ENCODE results near the gene ZBTB20.
"Not testable (repeated sequence)": the region's sequence is repeated elsewhere in the genome, so short reads cannot be mapped to it uniquely, and the experiment has no call there.

ZBTB20 gene

GRCh38 chr3:114685161-114685560 is 461.9 kb downstream of the ZBTB20 start:
- Histone ChIP-seq H4K20me1 (ENCODE audit: insufficient read depth, low read length) (no peaks in the 10 kb centered on the region), H3K36me3 (ENCODE audit: insufficient read depth, low read length) (no peaks in the 10 kb centered on the region), H3K27ac (ENCODE audit: low read length) (no peak overlapping the region), H3K4me3 (ENCODE audit: low read depth in 1 of 2, low read length in 2 of 2) (no peak overlapping the region), H3K79me2 (ENCODE audit: insufficient read depth, low read length) (no peaks in the 10 kb centered on the region), H3K4me1 (ENCODE audit: insufficient read depth, low read length) (no peaks in the 10 kb centered on the region), H3K4me2 (ENCODE audit: insufficient read depth, low read length) (no peak overlapping the region), H3K9me3 (ENCODE audit: insufficient read depth, low read length, severe bottlenecking) (no peaks in the 10 kb centered on the region), H2AFZ (ENCODE audit: low read depth, low read length) (no peak overlapping the region), H3K27me3 (ENCODE audit: insufficient read depth, low read length, poor library complexity) (no peaks in the 10 kb centered on the region), H3K9ac (ENCODE audit: low read depth, low read length) (no peak overlapping the region)
- TF ChIP-seq, protein P1, sequence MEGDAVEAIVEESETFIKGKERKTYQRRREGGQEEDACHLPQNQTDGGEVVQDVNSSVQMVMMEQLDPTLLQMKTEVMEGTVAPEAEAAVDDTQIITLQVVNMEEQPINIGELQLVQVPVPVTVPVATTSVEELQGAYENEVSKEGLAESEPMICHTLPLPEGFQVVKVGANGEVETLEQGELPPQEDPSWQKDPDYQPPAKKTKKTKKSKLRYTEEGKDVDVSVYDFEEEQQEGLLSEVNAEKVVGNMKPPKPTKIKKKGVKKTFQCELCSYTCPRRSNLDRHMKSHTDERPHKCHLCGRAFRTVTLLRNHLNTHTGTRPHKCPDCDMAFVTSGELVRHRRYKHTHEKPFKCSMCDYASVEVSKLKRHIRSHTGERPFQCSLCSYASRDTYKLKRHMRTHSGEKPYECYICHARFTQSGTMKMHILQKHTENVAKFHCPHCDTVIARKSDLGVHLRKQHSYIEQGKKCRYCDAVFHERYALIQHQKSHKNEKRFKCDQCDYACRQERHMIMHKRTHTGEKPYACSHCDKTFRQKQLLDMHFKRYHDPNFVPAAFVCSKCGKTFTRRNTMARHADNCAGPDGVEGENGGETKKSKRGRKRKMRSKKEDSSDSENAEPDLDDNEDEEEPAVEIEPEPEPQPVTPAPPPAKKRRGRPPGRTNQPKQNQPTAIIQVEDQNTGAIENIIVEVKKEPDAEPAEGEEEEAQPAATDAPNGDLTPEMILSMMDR (IDR thresholded peaks at IDR 0.05; ENCODE audit: borderline replicate concordance, extremely low read depth, low read length, poor library complexity, severe bottlenecking): no peak
- no peak for TF ChIP-seq EZH2 (IDR thresholded peaks at IDR 0.05; ENCODE audit: borderline replicate concordance, low read depth, low read length, severe bottlenecking)
- DNase-seq: no peak
- ATAC-seq (ENCODE audit: insufficient read depth, low read depth): no peak

GRCh38 chr3:114680299-114680698 is 466.8 kb downstream of the ZBTB20 start:
- H2AFZ ChIP-seq (ENCODE audit: low read depth, low read length): no peak overlapping the region
- no peaks in the 10 kb centered on the region for H3K27me3 ChIP-seq (ENCODE audit: insufficient read depth, low read length, poor library complexity)
- no peak overlapping the region for H3K9ac ChIP-seq (ENCODE audit: low read depth, low read length)
- DNase-seq (no peak), ATAC-seq (ENCODE audit: insufficient read depth, low read depth) (no peak)
- H3K4me3 ChIP-seq (ENCODE audit: low read depth in 1 of 2, low read length in 2 of 2): no peak overlapping the region
- no peaks in the 10 kb centered on the region for H3K4me1 ChIP-seq (ENCODE audit: insufficient read depth, low read length)
- no peaks in the 10 kb centered on the region for H4K20me1 ChIP-seq (ENCODE audit: insufficient read depth, low read length)
- H3K36me3 ChIP-seq (ENCODE audit: insufficient read depth, low read length): no peaks in the 10 kb centered on the region
- TF ChIP-seq, protein P1 (IDR thresholded peaks at IDR 0.05; ENCODE audit: borderline replicate concordance, extremely low read depth, low read length, poor library complexity, severe bottlenecking): no peak
- TF ChIP-seq EZH2 (IDR thresholded peaks at IDR 0.05; ENCODE audit: borderline replicate concordance, low read depth, low read length, severe bottlenecking): no peak
- no peaks in the 10 kb centered on the region for H3K9me3 ChIP-seq (ENCODE audit: insufficient read depth, low read length, severe bottlenecking)
- no peak overlapping the region for H3K4me2 ChIP-seq (ENCODE audit: insufficient read depth, low read length)
- H3K79me2 ChIP-seq (ENCODE audit: insufficient read depth, low read length): no peaks in the 10 kb centered on the region
- no peak overlapping the region for H3K27ac ChIP-seq (ENCODE audit: low read length)

DNA sequence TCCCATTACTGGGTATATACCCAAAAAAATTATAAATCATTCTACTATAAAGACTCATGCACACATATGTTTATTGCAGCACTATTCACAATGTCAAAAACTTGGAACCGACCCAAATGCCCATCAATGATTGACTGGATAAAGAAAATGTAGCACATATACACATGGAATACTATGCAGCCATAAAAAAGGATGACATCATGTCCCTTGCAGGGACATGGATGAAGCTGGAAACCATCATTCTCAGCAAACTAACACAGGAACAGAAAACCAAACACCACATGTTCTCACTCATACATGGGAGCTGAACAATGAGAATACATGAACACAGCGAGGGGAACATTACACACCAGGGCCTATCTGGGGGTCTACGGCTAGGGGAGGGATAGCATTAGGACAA is 467.3 kb downstream of the ZBTB20 start:
- H3K36me3 ChIP-seq (ENCODE audit: insufficient read depth, low read length); H3K9ac ChIP-seq (ENCODE audit: low read depth, low read length); ATAC-seq (ENCODE audit: insufficient read depth, low read depth); H3K27me3 ChIP-seq (ENCODE audit: insufficient read depth, low read length, poor library complexity); H3K27ac ChIP-seq (ENCODE audit: low read length); DNase-seq; H4K20me1 ChIP-seq (ENCODE audit: insufficient read depth, low read length); H3K9me3 ChIP-seq (ENCODE audit: insufficient read depth, low read length, severe bottlenecking); H3K4me1 ChIP-seq (ENCODE audit: insufficient read depth, low read length); H2AFZ ChIP-seq (ENCODE audit: low read depth, low read length); H3K79me2 ChIP-seq (ENCODE audit: insufficient read depth, low read length); H3K4me3 ChIP-seq (ENCODE audit: low read depth in 1 of 2, low read length in 2 of 2); H3K4me2 ChIP-seq (ENCODE audit: insufficient read depth, low read length): not testable (repeated sequence)

GRCh38 chr3:114675104-114675503 is 472.0 kb downstream of the ZBTB20 start:
- no peaks in the 10 kb centered on the region for H3K27me3 ChIP-seq (ENCODE audit: insufficient read depth, low read length, poor library complexity)
- ATAC-seq (ENCODE audit: insufficient read depth, low read depth) (no peak), DNase-seq (no peak)
- no peaks in the 10 kb centered on the region for H3K79me2 ChIP-seq (ENCODE audit: insufficient read depth, low read length)
- no peaks in the 10 kb centered on the region for H3K9me3 ChIP-seq (ENCODE audit: insufficient read depth, low read length, severe bottlenecking)
- H3K4me3 ChIP-seq (ENCODE audit: low read depth in 1 of 2, low read length in 2 of 2): no peak overlapping the region
- no peaks in the 10 kb centered on the region for H4K20me1 ChIP-seq (ENCODE audit: insufficient read depth, low read length)
- H3K27ac ChIP-seq (ENCODE audit: low read length): no peak overlapping the region
- H3K9ac ChIP-seq (ENCODE audit: low read depth, low read length): no peak overlapping the region
- H3K4me2 ChIP-seq (ENCODE audit: insufficient read depth, low read length): no peak overlapping the region
- no peak overlapping the region for H2AFZ ChIP-seq (ENCODE audit: low read depth, low read length)
- no peak for TF ChIP-seq EZH2 (IDR thresholded peaks at IDR 0.05; ENCODE audit: borderline replicate concordance, low read depth, low read length, severe bottlenecking)
- TF ChIP-seq, protein P1 (IDR thresholded peaks at IDR 0.05; ENCODE audit: borderline replicate concordance, extremely low read depth, low read length, poor library complexity, severe bottlenecking): no peak
- peaks cover 7% of the 10 kb centered on the region for H3K4me1 ChIP-seq (ENCODE audit: insufficient read depth, low read length)
- H3K36me3 ChIP-seq (ENCODE audit: insufficient read depth, low read length): no peaks in the 10 kb centered on the region

Measured in DND-41 (cell line).